SK-N-MC (cell line): ENCODE data around the gene TMEM52B.
"Not testable (repeated sequence)": the region's sequence is repeated elsewhere in the genome, so short reads cannot be mapped to it uniquely, and the experiment has no call there.

Experiments used
- DNase-seq: peaks from one replicate; pipeline ENCODE4 v3.0.0-alpha.2; 2011; ENCODE audit warnings: low read depth, low spot score
- H3K27ac ChIP-seq: fragments of 200-600 bp; sonication (generic); 2 replicates; pipeline ENCODE4 v1.5.1; 2016; ENCODE audit warnings: mixed run types
- H3K36me3 ChIP-seq: fragments of 200-600 bp; sonication (generic); 2 replicates; pipeline ENCODE4 v1.6.1; 2017; ENCODE audit warnings: antibody characterized with exemption, low read length, mixed read lengths; ENCODE audit not compliant: insufficient read depth
- H3K4me3 ChIP-seq: fragments of 200-600 bp; sonication (generic); 2 replicates; pipeline ENCODE4 v1.5.1; 2016
- H3K9ac ChIP-seq: fragments of 200-600 bp; sonication (generic); 2 replicates; pipeline ENCODE4 v1.8.0; 2017; ENCODE audit warnings: mixed run types, mixed read lengths; ENCODE audit not compliant: insufficient read length
- H3K9me3 ChIP-seq: fragments of 200-600 bp; sonication (generic); 2 replicates; pipeline ENCODE4 v1.6.1; 2017; ENCODE audit warnings: low read depth, mild to moderate bottlenecking, antibody characterized with exemption, low read length, moderate library complexity, mixed read lengths
- EZH2 ChIP-seq: fragments of 200-600 bp; sonication (generic); IDR thresholded peaks from one replicate; pipeline ENCODE4 v1.6.1; 2017; ENCODE audit warnings: antibody characterized with exemption
- FOXP2 ChIP-seq: optimal IDR thresholded peaks from 2 replicates; pipeline ENCODE3; 2011; ENCODE audit warnings: mild to moderate bottlenecking, moderate library complexity; ENCODE audit not compliant: insufficient read depth; ENCODE audit errors: extremely low read length, control extremely low read depth
- POLR2AphosphoS5 ChIP-seq: IDR thresholded peaks from 2 replicates; pipeline ENCODE4 v1.6.1; 2012; ENCODE audit warnings: mild to moderate bottlenecking, low read depth, low read length, borderline replicate concordance

TMEM52B gene

GRCh38 chr12:10179776-10180181 is 947 bp downstream of the TMEM52B start:
- Histone ChIP-seq H3K27ac (no peak overlapping the region), H3K9ac (no peak overlapping the region)

GRCh38 chr12:10182354-10183049 is 3.7 kb downstream of the TMEM52B start:
- DNase-seq, result no peak
- Histone ChIP-seq H3K27ac (no peak overlapping the region), H3K9me3 (no peaks in the 10 kb centered on the region), H3K4me3 (no peak overlapping the region), H3K36me3 (no peaks in the 10 kb centered on the region), H3K9ac (no peak overlapping the region)
- TF ChIP-seq EZH2, result no peak
- TF ChIP-seq POLR2AphosphoS5, result no peak
- no peak for TF ChIP-seq FOXP2

More at GRCh38 chr12:10179776-10180181, 947 bp downstream of the TMEM52B start:
- H3K9me3 ChIP-seq, result no peaks in the 10 kb centered on the region
- TF ChIP-seq EZH2, result no peak
- TF ChIP-seq POLR2AphosphoS5, result no peak
- no peak for TF ChIP-seq FOXP2
- no peaks in the 10 kb centered on the region for H3K36me3 ChIP-seq
- no peak for DNase-seq
- no peak overlapping the region for H3K4me3 ChIP-seq

- Histone ChIP-seq H3K9me3 (no peaks in the 10 kb centered on the region), H3K9ac (no peak overlapping the region), H3K4me3 (peak overlapping the region; percentile 45; the same call in 1 of the 2 replicates), H3K36me3 (no peaks in the 10 kb centered on the region), H3K27ac (0 out of 2 replicates have a peak overlapping the region, but pooled peaks have one; percentile 14)
- DNase-seq, result no peak
- TF ChIP-seq FOXP2, result peak; percentile 7
- no peak for TF ChIP-seq EZH2
Measured at GRCh38 chr12:10184261-10184843, 5.5 kb downstream of the TMEM52B start.

- TF ChIP-seq FOXP2 (no peak), POLR2AphosphoS5 (no peak), EZH2 (no peak)
- Histone ChIP-seq H3K9ac (no peak overlapping the region), H3K9me3 (no peaks in the 10 kb centered on the region), H3K4me3 (no peak overlapping the region), H3K27ac (no peak overlapping the region), H3K36me3 (no peaks in the 10 kb centered on the region)
- DNase-seq, result no peak
Measured at GRCh38 chr12:10186299-10186698, 7.5 kb downstream of the TMEM52B start.

GRCh38 chr12:10186958-10187357 is 8.1 kb downstream of the TMEM52B start:
- H3K9ac ChIP-seq, H3K9me3 ChIP-seq, DNase-seq, H3K27ac ChIP-seq, H3K4me3 ChIP-seq, H3K36me3 ChIP-seq: not testable (repeated sequence)

- H3K4me3 ChIP-seq, result no peak overlapping the region
- H3K9me3 ChIP-seq, result no peaks in the 10 kb centered on the region
- no peak overlapping the region for H3K27ac ChIP-seq
- no peaks in the 10 kb centered on the region for H3K36me3 ChIP-seq
- no peak overlapping the region for H3K9ac ChIP-seq
- no peak for DNase-seq
- TF ChIP-seq POLR2AphosphoS5, result no peak
- no peak for TF ChIP-seq FOXP2
- TF ChIP-seq EZH2, result no peak
Measured at GRCh38 chr12:10189653-10190052, 10.8 kb downstream of the TMEM52B start.

- no peaks in the 10 kb centered on the region for H3K9me3 ChIP-seq
- H3K4me3 ChIP-seq, result no peak overlapping the region
- no peak overlapping the region for H3K9ac ChIP-seq
- DNase-seq, result no peak
- H3K27ac ChIP-seq, result peak overlapping the region; percentile 83; the same call in 1 of the 2 replicates
- TF ChIP-seq FOXP2 (no peak), POLR2AphosphoS5 (no peak), EZH2 (no peak)
- H3K36me3 ChIP-seq, result no peaks in the 10 kb centered on the region
Measured at GRCh38 chr12:10190558-10191388, 11.9 kb downstream of the TMEM52B start.

GRCh38 chr12:10191865-10192264 is 13.0 kb downstream of the TMEM52B start:
- Histone ChIP-seq H3K27ac (peak overlapping the region; percentile 83), H3K9ac (no peak overlapping the region), H3K36me3 (no peaks in the 10 kb centered on the region), H3K9me3 (no peaks in the 10 kb centered on the region), H3K4me3 (no peak overlapping the region)
- no peak for DNase-seq
- TF ChIP-seq EZH2 (no peak), FOXP2 (no peak), POLR2AphosphoS5 (no peak)
